GM18861 (cell line): ENCODE data around the gene GRID2.
A peak's percentile ranks its signal among the peaks of the same experiment; 100 is the strongest.
"Not testable (repeated sequence)": the region's sequence is repeated elsewhere in the genome, so short reads cannot be mapped to it uniquely, and the experiment has no call there.

Experiments used
- ATAC-seq: cut with Tn5 transposase; IDR thresholded peaks from one replicate; pipeline ENCODE4 v1.9.1; 2021; ENCODE audit not compliant: unreplicated experiment

GRID2 gene

DNA sequence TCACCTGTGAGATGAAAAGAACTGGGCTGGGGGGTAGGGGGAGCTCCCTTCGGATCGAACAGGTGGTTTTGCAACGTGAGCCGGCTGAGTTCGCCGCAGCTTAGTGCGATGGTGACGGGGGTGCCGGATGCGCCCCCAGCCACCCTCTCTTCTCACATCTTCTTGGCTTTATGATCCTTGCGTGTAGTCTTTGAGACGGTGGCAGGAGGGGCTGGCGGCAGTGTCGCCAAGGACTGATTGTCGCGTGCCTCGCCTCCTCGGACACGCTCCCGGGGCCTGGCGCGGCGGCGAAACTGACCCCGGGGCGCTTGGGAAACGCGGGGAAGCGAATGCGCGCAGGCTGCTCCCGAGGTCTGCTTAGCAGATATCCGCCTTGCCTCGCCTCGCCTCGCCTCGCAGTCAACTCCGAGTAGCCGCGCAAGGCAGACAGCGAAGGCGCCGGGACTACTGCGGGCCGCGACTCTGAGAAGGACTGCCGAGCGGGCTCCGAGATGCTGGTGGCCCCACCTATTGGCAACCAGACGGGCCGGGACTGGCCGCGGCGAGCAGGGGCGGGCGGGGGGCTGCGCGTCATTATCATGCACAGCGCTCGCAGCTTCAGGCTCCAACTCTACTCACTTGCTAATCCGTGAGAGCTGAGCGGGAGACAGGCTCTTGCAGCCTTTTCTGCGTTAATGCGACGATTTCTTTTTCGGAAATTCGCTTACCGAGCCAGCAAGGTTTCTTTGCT lies 1.5 kb downstream of the GRID2 start:
- no peak for ATAC-seq

DNA sequence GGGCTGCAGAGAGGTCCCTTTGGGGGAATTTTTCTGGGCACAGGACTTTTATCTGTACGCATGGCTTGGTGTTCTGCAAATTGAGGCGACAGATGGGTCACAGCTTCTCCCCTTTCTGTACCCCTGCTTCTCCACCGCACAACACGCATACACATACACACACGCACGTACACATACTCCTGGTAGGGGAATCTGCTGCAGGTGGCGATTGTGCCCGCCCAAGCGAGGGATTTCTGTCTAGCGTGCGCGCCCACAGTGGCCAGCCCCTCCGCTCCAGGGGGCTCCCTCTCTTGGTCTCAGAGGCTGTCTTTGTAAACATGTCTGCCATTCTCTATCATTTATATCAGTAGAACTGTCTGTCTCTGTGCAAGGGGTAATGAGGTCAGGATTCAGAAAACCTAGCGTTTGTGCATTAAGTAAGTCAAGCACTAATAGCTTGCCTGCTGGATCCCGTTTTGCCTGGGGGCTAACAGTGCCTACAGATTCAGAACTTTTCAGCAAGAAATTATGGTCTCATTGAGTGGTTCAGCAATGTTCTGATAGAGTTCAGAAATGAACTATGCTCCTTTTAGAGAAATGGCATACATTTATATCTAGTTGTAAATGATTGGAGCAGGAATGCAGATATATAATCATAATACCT lies 2.2 kb downstream of the GRID2 start:
- no peak for ATAC-seq

DNA sequence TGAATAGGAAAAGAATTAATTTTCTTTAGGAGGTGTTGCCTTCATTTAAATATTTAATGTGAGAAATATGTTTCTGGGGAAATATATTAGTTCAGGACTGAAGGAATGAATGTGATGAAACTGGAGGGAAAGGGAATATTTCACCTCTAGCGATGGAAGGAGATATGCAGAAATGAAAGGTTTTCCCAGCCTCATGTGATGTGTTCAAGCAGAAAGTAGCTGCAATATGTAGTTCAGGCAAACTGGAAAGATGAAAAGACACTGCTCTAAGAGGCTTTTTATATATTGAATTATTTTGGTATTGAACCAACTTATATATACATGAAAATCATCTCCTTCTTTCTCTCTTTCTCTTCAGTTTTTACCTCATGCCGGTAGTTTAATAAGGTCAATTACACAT lies 3.4 kb downstream of the GRID2 start:
- ATAC-seq: no peak

DNA sequence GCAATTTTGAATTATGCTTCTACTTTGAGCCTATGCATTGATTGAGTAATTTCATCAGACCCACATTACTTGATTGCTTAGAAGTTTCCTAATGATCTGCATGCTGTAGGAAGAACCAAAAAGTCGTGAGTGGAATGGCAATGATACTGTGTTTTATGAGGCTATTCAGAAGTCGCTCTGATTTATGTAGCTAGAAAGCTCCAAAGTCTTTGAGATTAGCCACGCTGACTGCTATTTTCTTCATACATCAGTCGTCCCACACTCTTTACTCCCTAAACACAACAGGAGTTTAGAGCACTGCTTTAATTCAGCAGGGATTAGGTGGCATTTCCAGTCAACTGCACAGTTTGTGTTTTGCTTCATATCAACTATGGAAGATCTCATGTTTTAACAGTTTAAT lies 4.1 kb downstream of the GRID2 start:
- no peak for ATAC-seq

DNA sequence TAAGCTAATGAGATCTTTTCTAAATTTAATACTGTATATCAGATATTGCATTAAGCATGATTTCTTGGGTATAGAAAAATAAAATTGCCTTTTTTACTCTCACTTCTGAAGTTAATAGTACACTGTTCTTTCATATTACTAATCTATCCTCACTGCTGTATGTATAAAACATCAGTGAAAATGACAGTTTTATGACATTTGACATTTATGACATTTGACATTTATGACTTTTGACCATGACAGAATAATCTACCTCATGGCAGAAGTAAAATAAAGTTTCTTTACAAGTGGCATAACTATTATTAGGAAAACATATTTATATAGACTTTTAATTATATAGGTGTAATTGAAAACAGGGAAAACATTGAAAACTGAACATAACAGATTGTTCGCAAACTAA lies 13.3 kb downstream of the GRID2 start:
- ATAC-seq: no peak

DNA sequence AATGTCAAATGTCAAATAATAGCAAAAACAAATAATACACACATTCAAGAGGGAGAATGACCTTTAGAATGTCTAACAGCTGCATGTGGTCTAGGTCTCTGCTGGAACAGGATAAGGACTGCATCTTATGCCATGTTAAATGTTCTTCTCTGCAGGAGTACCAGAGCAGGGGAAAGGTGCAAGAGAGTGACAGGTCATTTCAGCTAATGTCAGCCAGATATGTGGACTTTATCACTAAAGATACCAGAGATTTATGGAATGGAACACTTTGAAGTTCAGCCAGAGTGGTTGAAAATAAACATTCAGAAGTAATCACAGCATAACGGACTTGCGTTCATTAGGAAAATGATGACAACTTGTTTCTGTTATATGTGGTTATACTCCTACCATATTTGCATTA lies 24.3 kb downstream of the GRID2 start:
- ATAC-seq: no peak

DNA sequence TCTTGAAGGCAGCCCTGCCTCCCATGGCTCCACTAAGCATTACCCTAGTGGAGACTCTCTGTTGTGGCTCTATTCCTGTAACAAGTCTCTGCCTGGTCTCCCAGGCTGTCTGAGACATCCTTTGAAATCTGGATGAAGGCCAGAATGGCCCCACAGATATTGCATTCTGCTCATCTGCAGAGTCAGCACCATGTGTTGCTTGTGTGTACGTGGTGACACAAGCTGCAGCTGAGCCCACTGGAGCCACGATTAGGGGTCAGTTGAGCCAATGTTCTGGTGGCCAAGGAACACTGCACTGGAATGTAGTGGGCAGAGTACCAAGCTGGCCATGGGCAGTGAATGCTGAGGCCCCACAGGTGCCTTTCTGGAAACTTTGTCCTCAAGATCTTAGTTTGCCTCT lies 29.2 kb downstream of the GRID2 start:
- ATAC-seq: no peak

DNA sequence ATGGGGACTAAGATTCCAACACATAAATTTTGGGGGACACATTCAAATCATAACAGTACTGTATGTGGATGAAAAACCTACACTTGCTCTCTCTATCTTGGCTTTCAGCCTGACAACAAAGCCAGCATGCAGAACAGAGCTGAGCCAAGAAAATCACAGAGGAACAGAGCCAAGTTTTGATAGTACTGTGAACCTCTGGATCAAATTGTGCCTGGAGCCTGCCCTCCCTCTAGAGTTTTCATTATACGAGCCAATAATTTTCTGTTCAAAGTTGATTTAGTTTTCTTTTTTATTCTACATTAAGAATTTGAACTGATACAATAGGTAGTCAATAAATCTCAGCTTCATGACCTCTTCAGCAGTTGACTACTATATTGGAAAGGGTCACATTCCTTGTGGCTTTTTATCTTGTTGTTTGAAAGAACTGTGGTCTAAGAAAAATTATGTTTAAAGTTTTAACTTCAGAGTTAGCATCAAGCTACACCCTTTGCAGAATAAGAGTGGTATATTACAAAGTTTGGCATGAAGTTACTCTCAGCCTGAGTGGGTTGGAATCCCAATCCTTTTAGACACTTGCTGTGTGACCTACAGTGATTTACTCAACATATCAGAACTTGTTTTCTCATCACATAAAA lies 31.1 kb downstream of the GRID2 start:
- ATAC-seq: no peak

DNA sequence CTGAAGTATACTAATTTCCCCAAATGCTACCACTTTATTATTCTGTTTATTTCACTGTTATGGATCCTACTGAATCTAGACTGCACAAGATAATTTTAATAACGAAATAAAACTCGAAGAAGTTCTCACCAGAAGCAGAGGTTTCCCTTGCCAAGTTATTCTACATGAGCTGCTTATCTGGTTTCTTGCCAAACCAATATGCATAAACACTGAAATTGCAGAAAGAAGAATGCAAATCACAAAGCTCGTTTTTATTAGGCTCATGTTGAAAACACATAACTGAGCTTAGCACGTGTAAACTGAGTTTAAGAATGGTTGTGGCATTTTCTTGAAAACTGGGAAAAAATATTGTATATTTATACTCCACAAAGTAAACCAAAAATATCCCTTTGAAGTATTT lies 35.9 kb downstream of the GRID2 start:
- ATAC-seq: no peak

DNA sequence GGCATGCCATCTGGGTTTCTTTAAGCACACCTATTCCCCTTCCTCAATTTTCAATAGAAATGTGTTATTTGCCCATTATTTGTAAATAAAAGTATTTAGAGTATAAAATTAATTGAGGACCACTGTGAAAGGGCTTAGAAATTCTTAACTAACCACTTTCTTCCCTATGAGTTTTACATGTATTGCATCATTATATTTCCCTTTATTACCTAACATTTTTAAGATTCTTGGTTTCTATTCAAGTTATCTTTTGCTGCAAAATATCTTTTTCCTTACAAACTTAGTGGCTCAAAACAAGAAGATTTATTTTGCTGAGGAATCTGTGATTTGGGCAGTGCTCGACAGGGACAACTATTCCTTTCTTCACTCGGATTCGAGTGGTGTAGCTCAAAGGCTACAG lies 40.5 kb downstream of the GRID2 start:
- ATAC-seq: no peak

DNA sequence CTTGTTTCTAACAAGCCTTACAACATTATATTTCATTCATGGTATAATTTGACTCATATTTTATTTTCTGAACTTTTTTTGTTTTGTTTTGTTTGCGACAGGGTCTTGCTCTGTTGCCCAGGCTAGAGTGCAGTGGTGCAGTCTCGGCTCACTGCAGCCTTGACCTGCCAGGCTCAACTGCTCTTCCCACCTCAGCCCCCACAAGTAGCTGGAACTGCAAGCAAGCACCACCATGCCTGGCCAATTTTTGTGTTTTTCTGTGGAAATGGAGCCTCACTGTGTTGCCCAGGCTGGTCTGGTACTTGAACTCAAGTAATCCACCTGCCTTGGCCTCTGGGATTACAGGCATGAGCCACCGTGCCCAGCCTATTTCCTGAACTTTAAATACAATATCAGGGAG lies 42.5 kb downstream of the GRID2 start:
- no peak for ATAC-seq

DNA sequence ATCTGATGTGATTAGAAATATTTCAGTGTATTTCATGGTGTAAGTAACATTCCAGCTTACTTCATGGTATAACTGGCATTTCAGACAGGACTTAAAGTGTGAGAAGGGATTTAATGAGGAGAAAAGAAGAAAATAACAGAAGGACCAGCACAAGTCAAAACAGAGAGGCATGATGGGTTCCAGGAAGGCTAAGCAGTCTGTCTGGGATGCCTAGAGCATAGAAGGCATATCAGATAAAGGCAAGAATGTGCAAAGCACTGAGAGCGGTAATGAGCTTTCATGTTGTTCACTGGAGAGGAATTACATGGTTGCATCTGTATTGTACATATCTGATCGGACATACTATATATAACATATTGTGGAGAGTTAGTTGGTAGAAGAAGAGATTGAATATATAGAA lies 54.2 kb downstream of the GRID2 start:
- no peak for ATAC-seq

DNA sequence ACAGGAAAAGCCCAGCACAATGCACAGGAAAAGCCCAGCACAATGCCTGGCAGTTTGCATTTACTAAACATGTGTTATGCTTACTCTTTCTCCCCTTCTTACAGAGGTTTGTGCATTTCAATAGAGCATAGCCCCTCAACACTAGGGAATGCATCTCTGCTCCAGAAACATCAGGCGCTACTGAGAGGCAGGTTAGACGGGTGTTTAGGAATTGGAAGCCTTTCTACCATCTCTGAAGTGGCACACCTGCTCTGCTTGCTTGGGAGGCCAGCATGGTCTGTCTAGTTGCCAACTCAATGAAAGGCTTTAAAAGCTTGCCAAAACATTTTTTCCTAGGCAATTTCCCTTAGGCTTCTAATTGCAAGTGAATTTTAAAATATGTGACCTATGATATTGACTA lies 55.7 kb downstream of the GRID2 start:
- ATAC-seq: no peak

DNA sequence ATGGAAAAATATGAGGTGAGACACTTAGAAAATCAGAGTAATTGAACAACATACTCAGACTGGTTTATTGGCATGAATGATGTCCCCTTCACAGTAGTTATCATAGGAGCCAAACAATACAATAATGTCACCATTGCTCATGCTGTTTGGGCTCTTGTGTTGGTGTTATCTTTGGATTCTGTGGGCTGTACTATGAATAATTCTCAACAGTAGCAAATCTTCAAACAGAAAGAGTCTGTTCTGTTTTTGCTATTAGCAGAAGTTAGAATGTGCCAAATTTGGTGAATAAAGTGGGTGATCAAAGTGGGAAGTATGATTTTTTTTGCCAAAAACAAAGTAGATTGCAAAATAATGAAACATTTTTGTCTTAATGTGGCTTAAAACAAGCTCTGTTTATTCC lies 58.3 kb downstream of the GRID2 start:
- ATAC-seq: no peak

DNA sequence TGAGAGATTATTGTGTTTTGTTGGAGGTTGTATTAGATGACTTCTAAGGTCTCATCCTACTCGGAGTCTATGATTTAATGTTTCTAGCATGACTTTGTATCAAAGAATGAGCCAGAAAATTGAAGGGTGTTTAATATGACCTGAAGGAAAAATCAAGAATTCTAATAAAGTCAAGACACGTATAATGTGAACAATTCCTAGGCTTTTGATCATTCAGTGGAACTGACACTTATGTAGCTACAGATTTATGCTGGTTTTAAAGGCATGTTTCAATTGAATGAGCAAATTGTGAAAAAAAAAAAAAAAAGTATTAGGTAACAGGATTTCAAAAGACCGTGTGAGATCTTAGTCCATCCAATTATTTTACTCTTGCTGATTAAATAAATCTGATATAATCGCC lies 64.9 kb downstream of the GRID2 start:
- ATAC-seq: no peak

DNA sequence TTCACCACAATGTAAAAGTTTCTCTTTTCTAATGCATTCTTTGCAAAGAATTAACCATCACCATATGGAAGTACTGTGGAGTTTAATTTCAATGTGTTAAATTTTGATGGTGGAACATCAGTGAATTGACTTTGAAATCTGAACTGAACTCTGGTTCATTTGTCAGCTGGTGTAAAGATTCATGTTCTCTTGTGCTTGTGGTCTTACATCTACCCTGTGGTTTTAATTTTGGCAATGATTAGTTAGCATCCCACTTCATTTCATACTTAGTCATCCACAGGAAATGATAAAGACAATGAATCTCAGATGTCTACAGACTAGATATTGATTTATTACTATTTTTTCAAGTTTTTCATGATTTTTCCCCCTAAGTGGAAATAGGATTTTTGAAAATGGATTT lies 77.8 kb downstream of the GRID2 start:
- no peak for ATAC-seq

DNA sequence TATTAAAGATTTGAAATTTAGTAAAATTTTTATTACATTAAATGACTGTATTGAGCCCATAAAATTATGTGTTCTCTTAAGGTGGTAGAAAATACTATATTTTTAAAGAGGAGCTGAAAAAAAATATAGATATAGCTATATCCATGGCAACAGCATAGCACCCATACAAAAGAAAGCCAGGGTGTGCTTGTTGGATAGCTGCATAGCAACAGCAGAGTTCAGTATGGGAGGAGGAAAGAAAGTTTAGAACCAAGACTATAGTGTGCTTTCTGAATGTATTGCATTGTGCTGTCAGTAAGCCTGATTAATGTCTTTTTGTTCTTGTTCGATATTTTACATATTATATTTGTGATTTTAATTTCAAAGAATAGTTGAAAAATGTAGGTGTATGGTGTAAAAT lies 78.4 kb downstream of the GRID2 start:
- ATAC-seq: no peak

DNA sequence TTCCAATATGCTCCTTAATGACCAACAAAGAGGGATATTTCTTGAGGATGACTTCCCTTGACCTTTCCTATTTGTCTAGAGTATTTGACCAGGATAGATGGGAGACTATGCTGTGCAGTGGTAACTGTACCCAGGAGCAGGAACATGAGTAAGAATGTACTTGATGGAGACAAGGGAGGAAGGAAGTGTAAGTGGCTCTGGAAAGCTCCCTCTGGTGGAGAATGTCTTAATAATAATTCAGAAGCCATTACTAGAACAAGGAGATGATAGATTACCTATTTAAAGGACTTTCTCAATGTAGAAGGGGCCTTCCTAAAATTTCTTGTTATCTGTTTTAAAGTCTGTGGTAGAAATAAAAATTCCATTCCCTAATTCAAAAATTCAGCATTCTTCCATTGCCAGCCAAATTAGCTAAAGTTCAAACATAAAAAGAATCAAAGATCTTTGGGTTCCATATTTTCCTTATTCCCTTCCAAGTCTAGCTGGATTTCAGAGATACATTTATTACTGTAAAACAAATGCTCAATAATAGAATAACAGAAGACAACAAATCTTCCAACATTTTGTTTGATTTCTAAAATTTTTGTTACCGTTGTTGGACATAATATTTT lies 83.8 kb downstream of the GRID2 start:
- ATAC-seq: peak; percentile 87

DNA sequence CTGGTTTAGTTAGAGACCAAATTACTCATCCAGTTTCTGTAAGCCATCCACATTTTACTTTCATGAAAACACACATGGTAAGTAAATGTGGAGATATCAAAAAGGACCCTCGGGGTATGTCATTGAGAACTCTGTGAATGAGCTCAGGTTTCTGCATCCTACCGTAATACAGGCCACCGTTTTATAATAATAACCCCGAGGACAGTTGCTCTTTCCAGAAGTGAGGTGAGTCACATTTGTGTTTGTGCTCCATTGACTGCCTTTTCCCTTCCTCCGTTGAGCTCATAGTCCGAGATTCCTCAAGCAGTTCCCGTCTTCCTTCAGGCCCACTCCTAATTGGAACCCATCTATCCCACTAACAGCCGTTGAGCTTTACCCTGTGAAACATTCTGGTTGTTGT lies 95.3 kb downstream of the GRID2 start:
- no peak for ATAC-seq

DNA sequence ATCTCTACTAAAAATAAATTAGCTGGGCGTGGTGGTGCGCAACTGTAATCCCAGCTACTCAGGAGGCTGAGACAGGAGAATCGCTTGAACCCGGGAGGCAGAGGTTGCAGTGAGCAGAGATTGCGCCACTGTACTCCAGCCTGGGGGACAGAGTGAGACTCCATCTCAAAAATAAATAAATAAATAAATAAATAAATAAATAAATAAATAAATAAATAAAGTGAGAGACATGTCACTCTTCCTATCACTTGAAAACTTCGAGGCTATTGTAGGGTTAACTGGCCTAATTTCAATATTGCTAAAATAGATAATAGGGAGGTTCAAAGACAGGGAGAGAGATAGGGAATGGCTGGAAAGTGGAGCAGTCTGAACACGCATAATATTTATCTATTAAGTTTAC lies 99.8 kb downstream of the GRID2 start:
- not testable (repeated sequence) for ATAC-seq

DNA sequence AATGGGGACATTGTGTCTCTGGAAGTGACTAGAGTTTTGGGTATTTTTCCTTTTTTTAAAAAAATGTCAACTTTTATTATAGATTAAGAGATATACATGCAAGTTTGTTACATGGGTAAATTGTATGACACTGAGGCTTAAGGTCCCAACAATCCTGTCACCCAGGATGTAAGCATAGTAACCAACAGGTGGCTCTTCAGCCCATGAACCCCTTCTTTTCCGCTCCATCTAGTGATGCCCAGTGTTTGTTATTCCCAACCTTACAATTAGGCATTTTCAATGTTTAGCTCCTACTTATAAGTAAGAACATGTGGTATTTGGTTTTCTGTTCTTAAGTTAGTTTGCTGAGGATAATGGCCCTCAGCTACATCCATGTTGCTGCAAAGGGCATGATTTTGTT lies 102.7 kb downstream of the GRID2 start:
- no peak for ATAC-seq

DNA sequence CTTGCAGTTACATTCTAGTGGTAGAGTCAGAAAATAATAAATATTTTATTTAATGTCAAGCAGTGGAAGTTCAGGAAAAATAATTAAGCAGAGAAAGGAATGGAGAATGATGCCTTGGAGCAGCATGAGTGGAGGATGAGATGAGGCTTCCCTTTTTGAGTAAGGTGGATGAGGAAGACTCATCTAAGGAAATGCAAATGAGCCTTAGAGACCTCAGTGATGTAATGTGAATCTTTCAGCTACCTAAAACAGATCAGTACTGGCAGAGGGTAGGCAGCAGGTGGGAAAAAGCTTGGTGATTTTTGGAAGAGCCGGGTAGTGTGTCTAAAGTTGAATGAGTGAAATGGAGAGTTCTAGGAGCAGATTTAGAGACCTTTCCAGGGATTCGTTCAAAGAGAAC lies 118.2 kb downstream of the GRID2 start:
- peak; percentile 80 for ATAC-seq
